Smooth muscle cell of the pulmonary artery (primary cell): Measurements from ENCODE around the gene CHRM5. TPM values are rescaled to one million over a fixed set of nuclear protein-coding genes. Genes with fewer than 3 reads are reported as not detected.

ENCODE experiments used
- total RNA-seq: library from RNA; depleted of rRNA; stranded (reverse); fragments of >200 nt; gene quantifications from 2 replicates; pipeline ENCODE4 v1.2.3, GENCODE V29; 2014

The CHRM5 gene
- 0.07 TPM in 1 of 2 replicates, not detected in the other for total RNA-seq

GRCh38 chr15:33968224-33968623 lies at the start of gene CHRM5:
Gene CHRM5 (plus strand): TSS chr15:33968497. CDS start chr15:34062718, 94,221 bp downstream.

GRCh38 chr15:34038871-34039789 lies 70.8 kb downstream of the CHRM5 start, which contains the start of gene AVEN:
Gene AVEN (minus strand): TSS chr15:34039204. CDS start chr15:34039046, 158 bp downstream.

GRCh38 chr15:34101366-34102174 lies 133.3 kb downstream of the CHRM5 start, which contains the start of the genes EMC7 and PGBD4:
Gene EMC7 (minus strand): TSS chr15:34101862. CDS start chr15:34101839, 23 bp downstream.
Gene PGBD4 (plus strand): TSS chr15:34102083. CDS start chr15:34102532, 449 bp downstream.

Other genes with a start within 250 kb of the CHRM5 start
- 22.1 and 37.6 TPM in 2 replicates for gene AVEN, start 70.7 kb downstream of the CHRM5 start, total RNA-seq
- 60.2 and 62.6 TPM in 2 replicates for gene EMC7, start 133.4 kb downstream of the CHRM5 start, total RNA-seq
- gene PGBD4, start 133.6 kb downstream of the CHRM5 start, total RNA-seq: 3.6 and 3.9 TPM in 2 replicates
- 31.6 and 35.9 TPM in 2 replicates for gene KATNBL1, start 241.6 kb downstream of the CHRM5 start, total RNA-seq